ENCODE measurements around the gene CCDC116.
"Not testable (repeated sequence)": the region's sequence is repeated elsewhere in the genome, so short reads cannot be mapped to it uniquely, and the experiment has no call there.

DNA sequence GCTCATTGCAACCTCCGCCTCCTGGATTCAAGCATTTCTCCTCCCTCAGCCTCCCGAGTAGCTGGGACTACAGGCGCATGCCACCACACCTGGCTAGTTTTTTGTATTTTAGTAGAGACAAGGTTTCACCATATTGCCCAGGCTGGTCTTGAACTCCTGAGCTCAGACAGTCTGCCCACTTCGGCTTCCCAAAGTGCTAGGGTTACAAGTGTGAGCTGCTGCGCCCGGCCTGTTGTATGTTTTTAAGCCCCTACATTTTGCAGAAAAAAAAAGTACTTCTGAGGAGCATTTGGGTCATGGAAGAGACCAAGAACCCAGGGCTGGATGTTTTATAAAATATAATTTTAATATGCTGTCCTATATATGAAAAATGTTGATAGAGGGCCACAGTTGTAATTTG is 15.2 kb upstream of the CCDC116 start:
- not testable (repeated sequence) for TF ChIP-seq SMAD1 (IDR thresholded peaks at IDR 0.05; ENCODE audit: low read depth, partially characterized antibody); MYC (IDR thresholded peaks at IDR 0.05; ENCODE audit: insufficient read depth, insufficient read length, insufficient replicate concordance, low read length, severe bottlenecking); GABPA (IDR thresholded peaks at IDR 0.05; ENCODE audit: low read depth); SRF (IDR thresholded peaks at IDR 0.05; ENCODE audit: low read depth in 2 of 2, low read length in 2 of 2); CHD2 (IDR thresholded peaks at IDR 0.05; ENCODE audit: borderline replicate concordance, low read depth, low read length); DPF2 (IDR thresholded peaks at IDR 0.05); RBBP5 (conservative IDR thresholded peaks at IDR 0.05); EZH2 (IDR thresholded peaks at IDR 0.05; ENCODE audit: borderline replicate concordance, control insufficient read depth, low read depth, low read length); EP300 (IDR thresholded peaks at IDR 0.05; ENCODE audit: borderline replicate concordance in 1 of 2, control insufficient read depth in 1 of 2, low read depth in 2 of 2, low read length in 2 of 2)
- TF ChIP-seq, protein P1, sequence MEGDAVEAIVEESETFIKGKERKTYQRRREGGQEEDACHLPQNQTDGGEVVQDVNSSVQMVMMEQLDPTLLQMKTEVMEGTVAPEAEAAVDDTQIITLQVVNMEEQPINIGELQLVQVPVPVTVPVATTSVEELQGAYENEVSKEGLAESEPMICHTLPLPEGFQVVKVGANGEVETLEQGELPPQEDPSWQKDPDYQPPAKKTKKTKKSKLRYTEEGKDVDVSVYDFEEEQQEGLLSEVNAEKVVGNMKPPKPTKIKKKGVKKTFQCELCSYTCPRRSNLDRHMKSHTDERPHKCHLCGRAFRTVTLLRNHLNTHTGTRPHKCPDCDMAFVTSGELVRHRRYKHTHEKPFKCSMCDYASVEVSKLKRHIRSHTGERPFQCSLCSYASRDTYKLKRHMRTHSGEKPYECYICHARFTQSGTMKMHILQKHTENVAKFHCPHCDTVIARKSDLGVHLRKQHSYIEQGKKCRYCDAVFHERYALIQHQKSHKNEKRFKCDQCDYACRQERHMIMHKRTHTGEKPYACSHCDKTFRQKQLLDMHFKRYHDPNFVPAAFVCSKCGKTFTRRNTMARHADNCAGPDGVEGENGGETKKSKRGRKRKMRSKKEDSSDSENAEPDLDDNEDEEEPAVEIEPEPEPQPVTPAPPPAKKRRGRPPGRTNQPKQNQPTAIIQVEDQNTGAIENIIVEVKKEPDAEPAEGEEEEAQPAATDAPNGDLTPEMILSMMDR (IDR thresholded peaks at IDR 0.05 in 2 of 3, conservative IDR thresholded peaks at IDR 0.05 in 1 of 3; ENCODE audit: control insufficient read depth in 2 of 3, extremely low read depth in 1 of 3, insufficient read depth in 1 of 3, low read depth in 3 of 3, low read length in 3 of 3): not testable (repeated sequence)
